IMR-90 (cell line): ENCODE measurements around the gene ADM2. TPM values are rescaled to one million over a fixed set of nuclear protein-coding genes. Genes with fewer than 3 reads are reported as not detected.

Experiments
- ATAC-seq: fragments of 200-7000 bp; cut with Tn5 transposase; 2 replicates; pipeline ENCODE4 v1.9.1; 2020; ENCODE audit warnings: low read depth, mild to moderate bottlenecking, moderate library complexity
- BruUV-seq: library from RNA; stranded (reverse); fragments of 400-500 nt; replicated peaks from 2 replicates; lab custom pipeline; 2021; lab: Mats Ljungman, UMichigan
- CTCF ChIA-PET: fragments of 300-600 bp; formaldehyde crosslinking; extraction: SDS; loops from one replicate; lab custom pipeline; 2021; ENCODE audit warnings: antibody characterized with exemption; lab: Yijun Ruan, JAX
- POLR2A ChIA-PET: fragments of 300-600 bp; sonication (Branson Sonifier 250); formaldehyde crosslinking; loops from one replicate; lab custom pipeline; 2022; ENCODE audit warnings: antibody characterized with exemption; ENCODE audit not compliant: unreplicated experiment; lab: Charles Lee
- DNase-seq: peaks from one replicate; pipeline ENCODE4 v3.0.0; 2013
- H2AFZ ChIP-seq: replicated peaks from 2 replicates; pipeline ENCODE3; 2013; ENCODE audit warnings: low read length, mild to moderate bottlenecking; ENCODE audit not compliant: poor library complexity
- H2AK5ac ChIP-seq: 2 replicates; pipeline ENCODE4 v1.6.1; 2013; ENCODE audit warnings: low read depth, low read length, inconsistent platforms
- H2AK9ac ChIP-seq: replicated peaks from 2 replicates; pipeline ENCODE3; 2013; ENCODE audit warnings: mild to moderate bottlenecking, low read depth, low read length, moderate library complexity; ENCODE audit not compliant: poor library complexity
- H2BK120ac ChIP-seq: 2 replicates; pipeline ENCODE4 v1.6.1; 2013; ENCODE audit warnings: low read depth, low read length, inconsistent platforms
- H2BK15ac ChIP-seq: 3 replicates; pipeline ENCODE4 v1.6.1; 2013; ENCODE audit warnings: low read depth, low read length, inconsistent platforms
- H2BK20ac ChIP-seq: 2 replicates; pipeline ENCODE4 v1.6.1; 2013; ENCODE audit warnings: low read depth, mild to moderate bottlenecking, inconsistent platforms, low read length, moderate library complexity
- H2BK5ac ChIP-seq: 2 replicates; pipeline ENCODE4 v1.6.1; 2013; ENCODE audit warnings: mild to moderate bottlenecking, low read depth, low read length, inconsistent platforms; ENCODE audit not compliant: poor library complexity, severe bottlenecking
- H3K14ac ChIP-seq: replicated peaks from 2 replicates; pipeline ENCODE4 v1.6.1; 2013; ENCODE audit warnings: low read depth, low read length, inconsistent platforms
- H3K18ac ChIP-seq: 2 replicates; pipeline ENCODE4 v1.6.1; 2013; ENCODE audit warnings: low read depth, low read length, control low read depth
- H3K23ac ChIP-seq: 2 replicates; pipeline ENCODE4 v1.6.1; 2013; ENCODE audit warnings: low read depth, low read length, inconsistent platforms
- H3K27ac ChIP-seq: 2 replicates; pipeline ENCODE4 v1.5.1; 2013; ENCODE audit warnings: mild to moderate bottlenecking, control low read depth, low read length; ENCODE audit not compliant: insufficient read depth
- H3K27me3 ChIP-seq: 2 replicates; pipeline ENCODE4 v1.6.1; 2013; ENCODE audit warnings: low read length; ENCODE audit not compliant: control insufficient read depth, insufficient read depth
- H3K36me3 ChIP-seq: 2 replicates; pipeline ENCODE4 v1.6.1; 2013; ENCODE audit warnings: low read length, mixed read lengths; ENCODE audit not compliant: control insufficient read depth, insufficient read depth
- H3K4ac ChIP-seq: 2 replicates; pipeline ENCODE4 v1.6.1; 2013; ENCODE audit warnings: low read depth, low read length, inconsistent platforms
- H3K4me1 ChIP-seq: 2 replicates; pipeline ENCODE4 v1.6.1; 2013; ENCODE audit warnings: low read length, mixed read lengths; ENCODE audit not compliant: control insufficient read depth, insufficient read depth
- H3K4me2 ChIP-seq: 2 replicates; pipeline ENCODE4 v1.6.1; 2013; ENCODE audit warnings: low read depth, mild to moderate bottlenecking, control low read depth, low read length, moderate library complexity
- H3K4me3 ChIP-seq: 2 replicates; pipeline ENCODE4 v1.5.1; 2013; ENCODE audit warnings: low read depth, mild to moderate bottlenecking, control low read depth, low read length, moderate library complexity; ENCODE audit not compliant: insufficient read depth
- H3K56ac ChIP-seq: 2 replicates; pipeline ENCODE4 v1.6.1; 2013; ENCODE audit warnings: low read length, inconsistent platforms; ENCODE audit not compliant: insufficient read depth; ENCODE audit errors: extremely low read depth
- H3K79me1 ChIP-seq, 2 experiments: 2 replicates each; pipeline ENCODE4 v1.6.1; 2013; ENCODE audit warnings: low read length in 2 of 2, inconsistent platforms in 1 of 2, low read depth in 1 of 2
- H3K9ac ChIP-seq: 2 replicates; pipeline ENCODE4 v1.6.1; 2013; ENCODE audit warnings: low read depth, low read length, control low read depth
- H3K9me1 ChIP-seq: 2 replicates; pipeline ENCODE4 v1.6.1; 2013; ENCODE audit warnings: low read length, inconsistent platforms; ENCODE audit not compliant: insufficient read depth
- H3K9me3 ChIP-seq: 2 replicates; pipeline ENCODE4 v1.6.1; 2013; ENCODE audit warnings: low read length; ENCODE audit not compliant: control insufficient read depth, insufficient read depth
- H4K20me1 ChIP-seq: 2 replicates; pipeline ENCODE4 v1.6.1; 2013; ENCODE audit warnings: low read length, inconsistent platforms; ENCODE audit not compliant: insufficient read depth
- H4K5ac ChIP-seq: 2 replicates; pipeline ENCODE4 v1.6.1; 2013; ENCODE audit warnings: mild to moderate bottlenecking, low read depth, low read length, control low read depth
- H4K8ac ChIP-seq, 2 experiments: 2 replicates each; pipeline ENCODE4 v1.6.1; 2013; ENCODE audit warnings: low read depth in 2 of 2, low read length in 2 of 2, control low read depth in 1 of 2, inconsistent platforms in 1 of 2
- H4K91ac ChIP-seq: 2 replicates; pipeline ENCODE4 v1.6.1; 2013; ENCODE audit warnings: low read depth, low read length, inconsistent platforms; ENCODE audit not compliant: insufficient read depth
- BHLHE40 ChIP-seq: fragments of 150-350 bp; IDR thresholded peaks from 2 replicates; pipeline ENCODE4 v1.6.1; 2016; ENCODE audit warnings: mild to moderate bottlenecking, low read depth, low read length
- CEBPB ChIP-seq: IDR thresholded peaks from 2 replicates; pipeline ENCODE4 v1.6.1; 2012; ENCODE audit warnings: low read depth, low read length, improper control_type of control experiment
- CHD1 ChIP-seq: IDR thresholded peaks from 2 replicates; pipeline ENCODE4 v1.6.1; 2012; ENCODE audit warnings: low read depth, low read length, improper control_type of control experiment
- FOS ChIP-seq: fragments of 150-350 bp; IDR thresholded peaks from 2 replicates; pipeline ENCODE4 v1.6.1; 2016; ENCODE audit warnings: low read depth, low read length
- MAFK ChIP-seq: IDR thresholded peaks from 2 replicates; pipeline ENCODE4 v1.6.1; 2012; ENCODE audit warnings: low read depth, low read length, improper control_type of control experiment
- MAZ ChIP-seq: IDR thresholded peaks from 2 replicates; pipeline ENCODE4 v1.6.1; 2012; ENCODE audit warnings: low read depth, mild to moderate bottlenecking, low read length, improper control_type of control experiment, moderate library complexity, borderline replicate concordance
- MXI1 ChIP-seq: IDR thresholded peaks from 2 replicates; pipeline ENCODE4 v1.6.1; 2012; ENCODE audit warnings: low read depth, mild to moderate bottlenecking, low read length, moderate library complexity, borderline replicate concordance
- NFE2L2 ChIP-seq: fragments of 150-350 bp; IDR thresholded peaks from 2 replicates; pipeline ENCODE4 v1.6.1; 2016; ENCODE audit warnings: low read depth, mild to moderate bottlenecking, low read length
- POLR2A ChIP-seq: IDR thresholded peaks from 2 replicates; pipeline ENCODE4 v1.6.1; 2012; ENCODE audit warnings: mild to moderate bottlenecking, low read depth, low read length
- RAD21 ChIP-seq: IDR thresholded peaks from 2 replicates; pipeline ENCODE4 v1.6.1; 2012; ENCODE audit warnings: low read length, improper control_type of control experiment
- RCOR1 ChIP-seq: IDR thresholded peaks from 2 replicates; pipeline ENCODE4 v1.6.1; 2012; ENCODE audit warnings: mild to moderate bottlenecking, low read length, improper control_type of control experiment; ENCODE audit not compliant: insufficient replicate concordance
- RFX5 ChIP-seq: IDR thresholded peaks from 2 replicates; pipeline ENCODE4 v1.8.0; 2012; ENCODE audit warnings: low read depth, mild to moderate bottlenecking, low read length, moderate library complexity
- SMC3 ChIP-seq: fragments of 150-350 bp; IDR thresholded peaks from 2 replicates; pipeline ENCODE4 v1.6.1; 2016; ENCODE audit warnings: low read depth, mild to moderate bottlenecking, antibody characterized with exemption, low read length, moderate library complexity
- WGBS, 2 experiments: methylation state at CpG; one replicate each; pipeline versions ENCODE4 v1.1.5 to v1.1.7; 2013; ENCODE audit warnings: missing lambda C conversion rate in 2 of 2; ENCODE audit not compliant: insufficient read length in 1 of 2; ENCODE audit errors: extremely low coverage in 2 of 2; 5-methylcytosine and 5-hydroxymethylcytosine counted together
- dilution Hi-C: fragments of 300-500 bp; cut with HindIII; formaldehyde crosslinking; loops from one replicate; pipeline ENCODE4 v1.14.3; 2018; ENCODE audit warnings: low sequenced_read_pairs; ENCODE audit not compliant: unreplicated experiment
- in situ Hi-C: fragments of 300-500 bp; cut with MboI; formaldehyde crosslinking; loops from 3 replicates; pipeline ENCODE4 v1.14.3; 2019; ENCODE audit warnings: low sequenced_read_pairs, inconsistent platforms, mixed read lengths
- intact Hi-C: fragments of 100-400 bp; cut with micrococcal nuclease; formaldehyde crosslinking; loops from 2 replicates; pipeline ENCODE4 v1.10.0; 2022
- polyA plus RNA-seq, 3 experiments: library from polyadenylated mRNA; depleted of rRNA; stranded (reverse); fragments of >200 nt; gene quantifications; 2 replicates each; pipeline ENCODE4 v1.2.3, GENCODE V29; 2012; ENCODE audit warnings: low replicate concordance in 1 of 3
- total RNA-seq: library from RNA; depleted of rRNA; stranded (reverse); fragments of >200 nt; gene quantifications from 2 replicates; pipeline ENCODE4 v1.2.3, GENCODE V29; 2012
- TF ChIP-seq, protein P1 (sequence below): conservative IDR thresholded peaks from 2 replicates; pipeline ENCODE4 v1.5.1; 2012; ENCODE audit warnings: mild to moderate bottlenecking, low read depth, low read length, improper control_type of control experiment
- TF ChIP-seq, protein P2 (sequence below): fragments of 150-350 bp; IDR thresholded peaks from 2 replicates; pipeline ENCODE4 v1.6.1; 2016; ENCODE audit warnings: low read depth, mild to moderate bottlenecking, low read length, moderate library complexity, borderline replicate concordance
- TF ChIP-seq, protein P3 (sequence below): fragments of 150-350 bp; IDR thresholded peaks from 2 replicates; pipeline ENCODE4 v1.6.1; 2017; ENCODE audit warnings: mild to moderate bottlenecking, antibody characterized with exemption, low read length, low read depth

ADM2 gene
- total and polyA plus RNA-seq, 2 of the 4 experiments (the other 2 are of a cell fraction) = 0.18 to 2.3 TPM

DNA sequence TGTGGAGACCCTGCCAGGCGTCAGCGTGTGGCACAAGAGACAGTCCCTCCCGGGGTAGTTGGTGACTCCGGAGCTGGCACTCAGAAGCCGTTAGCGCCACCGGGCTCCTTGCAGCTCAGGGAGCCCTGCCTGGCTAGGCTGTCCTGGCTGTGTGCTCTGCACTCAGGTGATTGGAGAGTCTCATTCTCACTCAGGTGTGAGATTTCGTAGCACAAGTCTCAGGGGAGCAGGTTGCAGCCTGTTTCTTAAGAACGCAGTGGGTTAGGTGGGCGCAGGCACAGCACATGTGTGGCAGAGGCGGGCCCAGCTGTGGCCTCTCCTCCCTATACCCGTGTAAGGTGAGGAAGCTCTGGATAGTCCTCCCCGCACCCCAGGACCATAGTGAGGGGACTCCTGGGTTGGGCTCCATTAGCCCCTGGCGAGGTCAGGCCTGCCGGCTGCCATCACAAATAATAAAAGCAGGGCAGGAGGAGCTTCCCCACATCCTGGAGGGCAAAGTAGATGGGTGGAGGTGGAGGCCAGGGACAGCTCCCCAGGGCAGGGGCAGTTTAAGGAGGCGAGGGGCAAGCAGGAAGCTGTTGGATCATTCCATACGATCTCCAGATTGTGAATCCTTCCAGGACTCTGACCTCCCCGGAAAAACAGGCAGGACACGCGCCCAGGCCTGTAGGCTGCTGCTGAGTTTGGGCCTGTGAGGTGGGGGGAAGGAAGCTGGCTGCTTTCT is 45.9 kb upstream of the ADM2 start:
- no peak overlapping the region for H2BK20ac ChIP-seq
- H3K27me3 ChIP-seq = no peaks in the 10 kb centered on the region
- no peaks in the 10 kb centered on the region; a peak in 1 of 4 replicates for H3K79me1 ChIP-seq
- H4K91ac ChIP-seq = no peak overlapping the region
- H4K20me1 ChIP-seq = no peaks in the 10 kb centered on the region; the same call in 1 of the 2 replicates
- no peak overlapping the region for H2AFZ ChIP-seq
- H4K5ac ChIP-seq = no peak overlapping the region
- no peak overlapping the region for H2BK15ac ChIP-seq
- no peak overlapping the region for H2BK5ac ChIP-seq
- H4K8ac ChIP-seq = no peak overlapping the region
- H3K9me1 ChIP-seq = no peaks in the 10 kb centered on the region
- WGBS, 2 experiments = 93% methylated on average over 5 of the region's 20 CpGs; no CpG with 5 or more reads in 1 of the 2 experiments
- no peak overlapping the region for H3K27ac ChIP-seq
- no peak for ATAC-seq
- H3K9ac ChIP-seq = no peak overlapping the region
- TF ChIP-seq, protein P1, sequence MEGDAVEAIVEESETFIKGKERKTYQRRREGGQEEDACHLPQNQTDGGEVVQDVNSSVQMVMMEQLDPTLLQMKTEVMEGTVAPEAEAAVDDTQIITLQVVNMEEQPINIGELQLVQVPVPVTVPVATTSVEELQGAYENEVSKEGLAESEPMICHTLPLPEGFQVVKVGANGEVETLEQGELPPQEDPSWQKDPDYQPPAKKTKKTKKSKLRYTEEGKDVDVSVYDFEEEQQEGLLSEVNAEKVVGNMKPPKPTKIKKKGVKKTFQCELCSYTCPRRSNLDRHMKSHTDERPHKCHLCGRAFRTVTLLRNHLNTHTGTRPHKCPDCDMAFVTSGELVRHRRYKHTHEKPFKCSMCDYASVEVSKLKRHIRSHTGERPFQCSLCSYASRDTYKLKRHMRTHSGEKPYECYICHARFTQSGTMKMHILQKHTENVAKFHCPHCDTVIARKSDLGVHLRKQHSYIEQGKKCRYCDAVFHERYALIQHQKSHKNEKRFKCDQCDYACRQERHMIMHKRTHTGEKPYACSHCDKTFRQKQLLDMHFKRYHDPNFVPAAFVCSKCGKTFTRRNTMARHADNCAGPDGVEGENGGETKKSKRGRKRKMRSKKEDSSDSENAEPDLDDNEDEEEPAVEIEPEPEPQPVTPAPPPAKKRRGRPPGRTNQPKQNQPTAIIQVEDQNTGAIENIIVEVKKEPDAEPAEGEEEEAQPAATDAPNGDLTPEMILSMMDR = no peak
- TF ChIP-seq, protein P2, sequence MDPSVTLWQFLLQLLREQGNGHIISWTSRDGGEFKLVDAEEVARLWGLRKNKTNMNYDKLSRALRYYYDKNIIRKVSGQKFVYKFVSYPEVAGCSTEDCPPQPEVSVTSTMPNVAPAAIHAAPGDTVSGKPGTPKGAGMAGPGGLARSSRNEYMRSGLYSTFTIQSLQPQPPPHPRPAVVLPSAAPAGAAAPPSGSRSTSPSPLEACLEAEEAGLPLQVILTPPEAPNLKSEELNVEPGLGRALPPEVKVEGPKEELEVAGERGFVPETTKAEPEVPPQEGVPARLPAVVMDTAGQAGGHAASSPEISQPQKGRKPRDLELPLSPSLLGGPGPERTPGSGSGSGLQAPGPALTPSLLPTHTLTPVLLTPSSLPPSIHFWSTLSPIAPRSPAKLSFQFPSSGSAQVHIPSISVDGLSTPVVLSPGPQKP = no peak
- no peak for TF ChIP-seq MXI1
- TF ChIP-seq, protein P3, sequence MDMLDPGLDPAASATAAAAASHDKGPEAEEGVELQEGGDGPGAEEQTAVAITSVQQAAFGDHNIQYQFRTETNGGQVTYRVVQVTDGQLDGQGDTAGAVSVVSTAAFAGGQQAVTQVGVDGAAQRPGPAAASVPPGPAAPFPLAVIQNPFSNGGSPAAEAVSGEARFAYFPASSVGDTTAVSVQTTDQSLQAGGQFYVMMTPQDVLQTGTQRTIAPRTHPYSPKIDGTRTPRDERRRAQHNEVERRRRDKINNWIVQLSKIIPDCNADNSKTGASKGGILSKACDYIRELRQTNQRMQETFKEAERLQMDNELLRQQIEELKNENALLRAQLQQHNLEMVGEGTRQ = no peak
- no peak for TF ChIP-seq RFX5
- TF ChIP-seq POLR2A = no peak
- no peak for TF ChIP-seq FOS
- no peak for TF ChIP-seq CHD1
- TF ChIP-seq RCOR1 = no peak
- no peak for TF ChIP-seq SMC3
- TF ChIP-seq CEBPB = no peak
- no peak for TF ChIP-seq MAFK
- no peak for TF ChIP-seq RAD21
- TF ChIP-seq BHLHE40 = no peak
- TF ChIP-seq MAZ = no peak
- TF ChIP-seq NFE2L2 = no peak
- H3K56ac ChIP-seq = no peak overlapping the region
- no peak overlapping the region for H2BK120ac ChIP-seq
- H2AK9ac ChIP-seq = peak overlapping the region; percentile 37
- BruUV-seq = no TSS peak
- no peaks in the 10 kb centered on the region for H3K9me3 ChIP-seq
- no peak for DNase-seq
- no peak overlapping the region for H3K18ac ChIP-seq
- no peak overlapping the region for H2AK5ac ChIP-seq
- peaks cover 78% of the 10 kb centered on the region for H3K36me3 ChIP-seq
- H3K4me2 ChIP-seq = no peak overlapping the region
- intact Hi-C loops (no loop called here), dilution Hi-C loops (no loop called here), in situ Hi-C loops (no loop called here)
- H3K4me1 ChIP-seq = no peaks in the 10 kb centered on the region
- CTCF ChIA-PET = no interaction called here
- no peak overlapping the region for H3K4ac ChIP-seq
- no peak overlapping the region for H3K4me3 ChIP-seq
- no peak overlapping the region for H3K23ac ChIP-seq
- POLR2A ChIA-PET = no interaction called here
- no peak overlapping the region for H3K14ac ChIP-seq
